SK-N-SH treated with all-trans-retinoic acid at 6 μM for 48 hours (cell line): ENCODE measurements around the gene CADM1.

Source experiments
- BACH2 ChIP-seq: fragments of 250-450 bp; sonication (Bioruptor Pico); IDR thresholded peaks from 2 replicates; pipeline ENCODE4 v1.9.0; 2021; ENCODE audit warnings: mild to moderate bottlenecking, borderline replicate concordance
- CREB5 ChIP-seq: fragments of 250-450 bp; sonication (Bioruptor Pico); IDR thresholded peaks from 2 replicates; pipeline ENCODE4 v1.5.1; 2020; ENCODE audit warnings: low read depth, mild to moderate bottlenecking, moderate library complexity
- GLIS3 ChIP-seq: fragments of 250-450 bp; sonication (Bioruptor Pico); IDR thresholded peaks from 2 replicates; pipeline ENCODE4 v1.5.0; 2020; ENCODE audit warnings: mild to moderate bottlenecking, moderate library complexity
- OSR1 ChIP-seq: fragments of 250-450 bp; sonication (Bioruptor Pico); IDR thresholded peaks from 2 replicates; pipeline ENCODE4 v1.8.0; 2022; ENCODE audit warnings: moderate library complexity, mild to moderate bottlenecking, inconsistent platforms
- PPARA ChIP-seq: fragments of 250-450 bp; sonication (Bioruptor Pico); IDR thresholded peaks from 2 replicates; pipeline ENCODE4 v1.5.0; 2020; ENCODE audit warnings: mild to moderate bottlenecking, borderline replicate concordance
- RARB ChIP-seq: fragments of 250-450 bp; sonication (Bioruptor Pico); IDR thresholded peaks from 2 replicates; pipeline ENCODE4 v1.8.0; 2021; ENCODE audit warnings: mild to moderate bottlenecking, moderate library complexity
- SNAI2 ChIP-seq: fragments of 250-450 bp; sonication (Bioruptor Pico); IDR thresholded peaks from 2 replicates; pipeline ENCODE4 v1.5.0; 2020; ENCODE audit warnings: mild to moderate bottlenecking, moderate library complexity
- ZC3H10 ChIP-seq: fragments of 250-450 bp; sonication (Bioruptor Pico); IDR thresholded peaks from 2 replicates; pipeline ENCODE4 v1.5.1; 2021; ENCODE audit warnings: mild to moderate bottlenecking, moderate library complexity
- TF ChIP-seq, protein P1 (sequence below): fragments of 250-450 bp; sonication (Bioruptor Pico); IDR thresholded peaks from 2 replicates; pipeline ENCODE4 v1.5.1; 2021; ENCODE audit warnings: mild to moderate bottlenecking, moderate library complexity
- TF ChIP-seq, protein P2 (sequence below): fragments of 250-450 bp; sonication (Bioruptor Pico); IDR thresholded peaks from 2 replicates; pipeline ENCODE4 v1.5.0; 2020; ENCODE audit warnings: mild to moderate bottlenecking, moderate library complexity
- TF ChIP-seq, protein P3 (sequence below): fragments of 250-450 bp; sonication (Bioruptor Pico); IDR thresholded peaks from 2 replicates; pipeline ENCODE4 v1.8.0; 2020; ENCODE audit warnings: mild to moderate bottlenecking, moderate library complexity, borderline replicate concordance

DNA sequence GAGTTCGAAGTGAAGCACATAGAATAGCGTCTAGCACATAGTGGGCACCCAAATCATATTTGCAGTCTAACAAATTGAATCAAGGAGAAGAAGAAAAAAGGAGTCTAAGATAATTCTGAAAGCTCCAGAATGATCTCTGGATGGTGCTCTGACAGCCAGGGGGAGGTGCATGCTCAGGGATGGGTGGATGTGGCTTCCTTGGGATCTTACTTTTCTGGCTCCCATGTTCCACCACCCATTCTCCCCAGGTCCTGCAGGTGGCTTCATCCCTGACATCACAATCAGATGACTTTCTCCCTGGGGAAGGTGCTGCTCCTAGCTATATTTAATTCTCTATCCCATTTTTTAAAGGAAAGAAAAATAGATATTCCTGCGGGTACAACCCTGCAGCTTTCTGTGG, 381.9 kb downstream of the CADM1 start:
- no peak for TF ChIP-seq RARB
- TF ChIP-seq, protein P1, sequence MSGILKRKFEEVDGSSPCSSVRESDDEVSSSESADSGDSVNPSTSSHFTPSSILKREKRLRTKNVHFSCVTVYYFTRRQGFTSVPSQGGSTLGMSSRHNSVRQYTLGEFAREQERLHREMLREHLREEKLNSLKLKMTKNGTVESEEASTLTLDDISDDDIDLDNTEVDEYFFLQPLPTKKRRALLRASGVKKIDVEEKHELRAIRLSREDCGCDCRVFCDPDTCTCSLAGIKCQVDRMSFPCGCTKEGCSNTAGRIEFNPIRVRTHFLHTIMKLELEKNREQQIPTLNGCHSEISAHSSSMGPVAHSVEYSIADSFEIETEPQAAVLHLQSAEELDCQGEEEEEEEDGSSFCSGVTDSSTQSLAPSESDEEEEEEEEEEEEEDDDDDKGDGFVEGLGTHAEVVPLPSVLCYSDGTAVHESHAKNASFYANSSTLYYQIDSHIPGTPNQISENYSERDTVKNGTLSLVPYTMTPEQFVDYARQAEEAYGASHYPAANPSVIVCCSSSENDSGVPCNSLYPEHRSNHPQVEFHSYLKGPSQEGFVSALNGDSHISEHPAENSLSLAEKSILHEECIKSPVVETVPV (CRISPR knock-in tag), result no peak
- no peak for TF ChIP-seq PPARA (CRISPR knock-in tag)
- TF ChIP-seq, protein P2, sequence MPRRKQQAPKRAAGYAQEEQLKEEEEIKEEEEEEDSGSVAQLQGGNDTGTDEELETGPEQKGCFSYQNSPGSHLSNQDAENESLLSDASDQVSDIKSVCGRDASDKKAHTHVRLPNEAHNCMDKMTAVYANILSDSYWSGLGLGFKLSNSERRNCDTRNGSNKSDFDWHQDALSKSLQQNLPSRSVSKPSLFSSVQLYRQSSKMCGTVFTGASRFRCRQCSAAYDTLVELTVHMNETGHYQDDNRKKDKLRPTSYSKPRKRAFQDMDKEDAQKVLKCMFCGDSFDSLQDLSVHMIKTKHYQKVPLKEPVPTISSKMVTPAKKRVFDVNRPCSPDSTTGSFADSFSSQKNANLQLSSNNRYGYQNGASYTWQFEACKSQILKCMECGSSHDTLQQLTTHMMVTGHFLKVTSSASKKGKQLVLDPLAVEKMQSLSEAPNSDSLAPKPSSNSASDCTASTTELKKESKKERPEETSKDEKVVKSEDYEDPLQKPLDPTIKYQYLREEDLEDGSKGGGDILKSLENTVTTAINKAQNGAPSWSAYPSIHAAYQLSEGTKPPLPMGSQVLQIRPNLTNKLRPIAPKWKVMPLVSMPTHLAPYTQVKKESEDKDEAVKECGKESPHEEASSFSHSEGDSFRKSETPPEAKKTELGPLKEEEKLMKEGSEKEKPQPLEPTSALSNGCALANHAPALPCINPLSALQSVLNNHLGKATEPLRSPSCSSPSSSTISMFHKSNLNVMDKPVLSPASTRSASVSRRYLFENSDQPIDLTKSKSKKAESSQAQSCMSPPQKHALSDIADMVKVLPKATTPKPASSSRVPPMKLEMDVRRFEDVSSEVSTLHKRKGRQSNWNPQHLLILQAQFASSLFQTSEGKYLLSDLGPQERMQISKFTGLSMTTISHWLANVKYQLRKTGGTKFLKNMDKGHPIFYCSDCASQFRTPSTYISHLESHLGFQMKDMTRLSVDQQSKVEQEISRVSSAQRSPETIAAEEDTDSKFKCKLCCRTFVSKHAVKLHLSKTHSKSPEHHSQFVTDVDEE (CRISPR knock-in tag), result no peak
- TF ChIP-seq BACH2 (CRISPR knock-in tag), result no peak
- no peak for TF ChIP-seq OSR1
- TF ChIP-seq, protein P3, sequence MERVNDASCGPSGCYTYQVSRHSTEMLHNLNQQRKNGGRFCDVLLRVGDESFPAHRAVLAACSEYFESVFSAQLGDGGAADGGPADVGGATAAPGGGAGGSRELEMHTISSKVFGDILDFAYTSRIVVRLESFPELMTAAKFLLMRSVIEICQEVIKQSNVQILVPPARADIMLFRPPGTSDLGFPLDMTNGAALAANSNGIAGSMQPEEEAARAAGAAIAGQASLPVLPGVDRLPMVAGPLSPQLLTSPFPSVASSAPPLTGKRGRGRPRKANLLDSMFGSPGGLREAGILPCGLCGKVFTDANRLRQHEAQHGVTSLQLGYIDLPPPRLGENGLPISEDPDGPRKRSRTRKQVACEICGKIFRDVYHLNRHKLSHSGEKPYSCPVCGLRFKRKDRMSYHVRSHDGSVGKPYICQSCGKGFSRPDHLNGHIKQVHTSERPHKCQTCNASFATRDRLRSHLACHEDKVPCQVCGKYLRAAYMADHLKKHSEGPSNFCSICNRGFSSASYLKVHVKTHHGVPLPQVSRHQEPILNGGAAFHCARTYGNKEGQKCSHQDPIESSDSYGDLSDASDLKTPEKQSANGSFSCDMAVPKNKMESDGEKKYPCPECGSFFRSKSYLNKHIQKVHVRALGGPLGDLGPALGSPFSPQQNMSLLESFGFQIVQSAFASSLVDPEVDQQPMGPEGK (CRISPR knock-in tag), result no peak
- TF ChIP-seq SNAI2 (CRISPR knock-in tag), result no peak
- no peak for TF ChIP-seq CREB5
- TF ChIP-seq ZC3H10, result no peak
- TF ChIP-seq GLIS3 (CRISPR knock-in tag), result no peak
